Heart right ventricle (tissue), 16 donors: ENCODE measurements around the gene AFG3L2. TPM values are rescaled to one million over a fixed set of nuclear protein-coding genes. Genes with fewer than 3 reads are reported as not detected.
A peak's percentile ranks its signal among the peaks of the same experiment; 100 is the strongest.

Source experiments
- ATAC-seq, 8 donors: fragments of 200-7000 bp; cut with Tn5 transposase; one replicate each; pipeline ENCODE4 v1.9.1; 2020; ENCODE audit warnings: mild to moderate bottlenecking in 8 of 8, moderate library complexity in 8 of 8, moderate number of reproducible peaks in 1 of 8
- DNase-seq, 2 donors: peaks; one replicate each; pipeline ENCODE4 v3.0.0-alpha.2; 2020
- H3K27ac ChIP-seq, 10 donors: fragments of 200-600 bp; sonication (generic) in 2 of 10; one replicate each; pipeline versions ENCODE4 v1.5.0 to v1.8.0; 2020 to 2022; ENCODE audit warnings: mild to moderate bottlenecking in 3 of 10
- H3K27me3 ChIP-seq, 7 donors: fragments of 200-600 bp; one replicate each; pipeline ENCODE4 v1.8.0; 2021 to 2022; ENCODE audit warnings: mild to moderate bottlenecking in 2 of 7
- H3K36me3 ChIP-seq, 9 donors: fragments of 200-600 bp; sonication (generic) in 1 of 9; one replicate each; pipeline versions ENCODE4 v1.5.0 to v1.8.0; 2020 to 2022; ENCODE audit warnings: mild to moderate bottlenecking in 2 of 9
- H3K4me1 ChIP-seq, 9 donors: fragments of 200-600 bp; sonication (generic) in 1 of 9; one replicate each; pipeline versions ENCODE4 v1.5.0 to v1.8.0; 2020 to 2022; ENCODE audit warnings: mild to moderate bottlenecking in 4 of 9
- H3K4me3 ChIP-seq, 10 donors: fragments of 200-600 bp; sonication (generic) in 2 of 10; one replicate each; pipeline versions ENCODE4 v1.5.0 to v1.8.0; 2020 to 2022; ENCODE audit warnings: mild to moderate bottlenecking in 7 of 10, moderate library complexity in 2 of 10
- H3K9me3 ChIP-seq, 11 donors: fragments of 200-600 bp in 10 of 11; sonication (generic) in 2 of 11; one replicate each; pipeline versions ENCODE4 v1.5.0 to v1.8.0; 2013 to 2022; ENCODE audit warnings: mild to moderate bottlenecking in 2 of 11, control low read depth in 1 of 11, moderate library complexity in 1 of 11
- WGBS, 2 donors: extraction: QIAGEN DNeasy Blood & Tissue Kit; methylation state at CpG; one replicate each; pipeline ENCODE4 v1.1.7; 2013; ENCODE audit warnings: inconsistent platforms in 1 of 2; 5-methylcytosine and 5-hydroxymethylcytosine counted together
- intact Hi-C, 10 donors: fragments of 100-400 bp; cut with DNase I; formaldehyde crosslinking; loops; one replicate each; pipeline versions ENCODE4 v1.11.1 to v1.14.2; 2022
- polyA plus RNA-seq, 2 donors: library from polyadenylated mRNA; stranded (reverse); fragments of 200-250 nt; gene quantifications; one replicate each; pipeline ENCODE4 v1.2.3, GENCODE V29; 2013
- total RNA-seq, 10 donors: library from RNA; stranded (reverse); fragmentation: NEBNext Ultra II Directional in 3 of 10; extraction: Animal tissue kit (Norgen Biotek cat#: 25700) in 3 of 10; gene quantifications; one replicate each; pipeline versions ENCODE4 v1.2.1 to v1.2.4, GENCODE V29; 2021 to 2023
- TF ChIP-seq, protein P1 (sequence below), 9 donors: fragments of 200-600 bp; sonication (generic) in 2 of 9; IDR thresholded peaks; one replicate each; pipeline versions ENCODE4 v1.5.0 to v1.8.0; 2021 to 2022; ENCODE audit warnings: antibody characterized with exemption in 9 of 9, mild to moderate bottlenecking in 5 of 9, moderate library complexity in 1 of 9
- donor health status: Arrhythmogenic right ventricular cardiomyopathy.
- donor health status: ischemic (EF 13 %, LVEDD 7.1; RV severe dilation, severe dysfunction).
- donor health status: healthy with polysubstance abuse.
- donor health status: DM: no; HTN: yes; CAD: no.
- donor health status: DM: no; HTN: no; CAD: no.
- donor health status: ischemic (EF 25% LVEDD 6.9; RV normal size, moderate dysfunction).
- donor health status: ischemic (EF 25% LVEDD 5.7; RV mildly dilated, moderate dysfunction).
- donor health status: healthy.
- donor health status: DM: yes; HTN: yes; CAD: no.
- donor health status: Ischemic cardiomyopathy.
- donor health status: ischemic (EF 35%, LVEDD 5.7; RV mildly dilated, moderate dysfunction).
- donor health status: nonischemic (EF 11% LVEDD 7.7; RV severe dilation, severe dysfunction).
- donor health status: DM: yes; HTN: yes; CAD: no.
- donor health status: PGD.
- donor health status: ischemic (EF 29% LVEDD 5.4; RV normal size, mild dysfunction).
- donor health status: nonischemic (EF 23%, LVEDD 6.1; RV moderate dilation, normal function).

AFG3L2 gene
- total and polyA plus RNA-seq, 12 donors = 48.1 to 176 (median 142) TPM

DNA sequence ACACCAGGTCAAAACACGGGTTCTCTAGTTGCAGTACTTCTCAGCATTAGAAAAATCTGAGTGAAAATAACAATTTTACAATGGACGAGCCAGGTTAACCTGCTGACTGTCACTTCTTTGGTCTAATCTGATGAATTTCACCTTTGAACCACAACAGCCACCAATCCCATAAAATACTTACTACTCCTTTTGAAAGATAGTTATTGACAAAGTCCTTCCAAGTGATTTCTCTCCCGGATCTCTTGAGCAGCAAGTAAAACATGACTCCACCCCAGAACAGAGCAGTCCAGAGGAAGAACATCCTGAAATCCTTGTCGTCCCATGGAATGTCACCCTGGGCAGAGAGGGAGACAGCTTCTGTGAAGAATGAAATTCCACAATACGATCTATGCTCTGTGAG is 10.2 kb downstream of the AFG3L2 start:
- TF ChIP-seq, protein P1, sequence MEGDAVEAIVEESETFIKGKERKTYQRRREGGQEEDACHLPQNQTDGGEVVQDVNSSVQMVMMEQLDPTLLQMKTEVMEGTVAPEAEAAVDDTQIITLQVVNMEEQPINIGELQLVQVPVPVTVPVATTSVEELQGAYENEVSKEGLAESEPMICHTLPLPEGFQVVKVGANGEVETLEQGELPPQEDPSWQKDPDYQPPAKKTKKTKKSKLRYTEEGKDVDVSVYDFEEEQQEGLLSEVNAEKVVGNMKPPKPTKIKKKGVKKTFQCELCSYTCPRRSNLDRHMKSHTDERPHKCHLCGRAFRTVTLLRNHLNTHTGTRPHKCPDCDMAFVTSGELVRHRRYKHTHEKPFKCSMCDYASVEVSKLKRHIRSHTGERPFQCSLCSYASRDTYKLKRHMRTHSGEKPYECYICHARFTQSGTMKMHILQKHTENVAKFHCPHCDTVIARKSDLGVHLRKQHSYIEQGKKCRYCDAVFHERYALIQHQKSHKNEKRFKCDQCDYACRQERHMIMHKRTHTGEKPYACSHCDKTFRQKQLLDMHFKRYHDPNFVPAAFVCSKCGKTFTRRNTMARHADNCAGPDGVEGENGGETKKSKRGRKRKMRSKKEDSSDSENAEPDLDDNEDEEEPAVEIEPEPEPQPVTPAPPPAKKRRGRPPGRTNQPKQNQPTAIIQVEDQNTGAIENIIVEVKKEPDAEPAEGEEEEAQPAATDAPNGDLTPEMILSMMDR (IDR thresholded peaks at IDR 0.05) = no peak
- DNase-seq = no peak
- Histone ChIP-seq H3K4me3 (no peak overlapping the region), H3K27ac (peak overlapping the region in 7 of 10 donors; percentile 19 to 82 (median 62)), H3K27me3 (no peaks in the 10 kb centered on the region), H3K4me1 (peaks cover 2 to 100% (median 66%) of the 10 kb centered on the region in 9 donors), H3K9me3 (no peaks in the 10 kb centered on the region), H3K36me3 (peaks cover 0 to 92% (median 23%) of the 10 kb centered on the region in 9 donors)
- no peak for ATAC-seq
- 54 to 67% methylated on average over 5 of the region's 5 CpGs for WGBS, 2 donors
- intact Hi-C loops = no loop called here

DNA sequence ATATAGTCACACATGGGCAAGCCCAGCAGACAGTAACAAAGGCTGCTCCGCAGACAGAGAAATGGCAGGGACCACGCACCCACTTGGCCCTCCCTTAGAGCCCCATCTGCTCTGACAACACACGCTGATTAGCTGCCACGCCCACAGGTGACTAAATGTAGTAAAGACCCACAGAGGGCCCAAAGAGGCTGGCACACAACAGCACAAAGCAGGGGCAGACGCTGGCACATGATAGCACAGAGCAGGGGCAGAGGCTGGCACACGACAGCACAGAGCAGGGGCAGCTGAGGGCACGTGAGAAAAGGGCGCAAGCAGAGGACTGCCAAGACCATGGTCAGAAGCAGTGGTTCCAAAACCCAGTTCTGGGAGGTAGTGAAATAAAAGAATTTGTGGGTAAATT is 10.6 kb downstream of the AFG3L2 start:
- intact Hi-C loops = no loop called here
- peak; percentile 56 to 62 for DNase-seq
- peak; percentile 54 to 80 (median 64) for ATAC-seq
- no peaks in the 10 kb centered on the region for H3K9me3 ChIP-seq
- H3K36me3 ChIP-seq = peaks cover 0 to 96% (median 24%) of the 10 kb centered on the region in 9 donors
- TF ChIP-seq, protein P1 (IDR thresholded peaks at IDR 0.05) = no peak
- peak overlapping the region in 7 of 10 donors; percentile 19 to 82 (median 62) for H3K27ac ChIP-seq
- 44 to 76% methylated on average over 8 of the region's 8 CpGs for WGBS, 2 donors
- no peak overlapping the region for H3K4me3 ChIP-seq
- no peaks in the 10 kb centered on the region for H3K27me3 ChIP-seq
- H3K4me1 ChIP-seq = peaks cover 2 to 100% (median 62%) of the 10 kb centered on the region in 9 donors

DNA sequence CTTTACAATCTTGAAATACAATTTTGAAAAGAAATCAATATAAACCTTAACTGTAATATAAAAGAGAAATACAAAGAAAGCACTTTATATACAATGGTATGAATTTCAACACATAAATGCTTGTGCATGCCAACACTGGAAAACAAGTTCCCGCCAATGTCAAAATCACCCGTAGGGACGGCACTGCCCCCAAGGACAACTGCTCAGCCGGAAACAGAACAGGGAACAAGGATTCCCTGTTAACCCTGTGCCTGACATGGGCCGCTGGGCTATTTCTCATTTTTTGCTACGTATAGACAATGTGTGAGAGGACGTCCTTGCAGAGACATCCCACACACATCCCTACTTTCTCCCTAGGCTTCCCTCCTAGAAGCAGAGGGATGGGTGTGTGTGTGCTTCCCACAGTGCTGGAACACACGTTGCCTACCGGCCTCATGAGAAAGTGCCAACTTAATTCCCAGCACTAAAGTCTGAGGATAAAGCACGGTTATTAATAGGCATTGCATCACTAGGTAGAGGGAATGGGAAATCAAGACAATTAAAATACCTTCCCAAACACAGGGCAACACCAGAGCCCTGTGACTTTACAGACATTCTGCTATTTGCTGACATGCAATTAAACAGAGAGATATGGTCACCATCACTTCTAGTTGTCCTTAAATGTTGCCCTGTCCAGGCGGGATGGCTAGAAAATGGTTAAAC is 14.4 kb downstream of the AFG3L2 start:
- WGBS, 2 donors = 25 to 43% methylated on average over 11 of the region's 11 CpGs
- DNase-seq (peak in 1 of 2 donors; percentile 47), ATAC-seq (peak; percentile 72 to 88 (median 84))
- Histone ChIP-seq H3K27me3 (no peaks in the 10 kb centered on the region), H3K9me3 (no peaks in the 10 kb centered on the region), H3K4me3 (no peak overlapping the region), H3K4me1 (peaks cover 9 to 85% (median 58%) of the 10 kb centered on the region in 9 donors), H3K27ac (peak overlapping the region; percentile 42 to 85 (median 80)), H3K36me3 (peaks cover 0 to 100% (median 44%) of the 10 kb centered on the region in 9 donors)
- intact Hi-C loops = loop anchor here in 1 of 10 donors (5.0 kb wide), 1 partner anchor 35 kb away; no protein-coding TSS in a partner anchor
- TF ChIP-seq, protein P1 (IDR thresholded peaks at IDR 0.05) = no peak

DNA sequence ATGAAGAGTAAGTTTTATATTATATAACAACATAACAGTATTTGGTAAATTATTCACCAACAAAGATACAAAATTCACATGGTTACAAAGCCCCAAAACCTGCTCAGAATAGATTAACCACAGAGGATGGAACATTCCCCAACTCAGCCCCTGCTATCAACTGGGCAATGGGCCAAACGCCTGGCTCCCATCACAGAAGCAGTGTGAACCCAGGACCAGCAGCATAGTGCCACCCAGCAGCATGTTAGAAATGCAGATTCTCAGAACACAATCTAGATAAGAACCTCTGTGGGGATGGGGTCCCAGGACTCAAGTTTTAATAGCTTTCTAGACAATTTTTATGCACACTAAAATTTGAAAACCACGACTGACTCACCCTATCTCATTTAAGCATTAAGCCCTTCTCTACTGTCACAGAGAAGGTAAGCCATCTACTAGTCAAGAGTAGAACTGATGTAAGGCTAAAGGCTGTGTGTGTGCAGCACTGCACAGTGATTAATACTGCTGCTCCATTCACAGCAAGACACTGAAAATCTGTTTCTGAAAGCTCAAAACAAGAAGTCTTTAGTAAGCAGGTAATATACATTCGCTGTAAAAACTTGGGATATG is 15.2 kb downstream of the AFG3L2 start:
- no peaks in the 10 kb centered on the region for H3K27me3 ChIP-seq
- DNase-seq = peak; percentile 69 to 77
- no peak overlapping the region for H3K4me3 ChIP-seq
- TF ChIP-seq, protein P1 (IDR thresholded peaks at IDR 0.05) = no peak
- intact Hi-C loops = loop anchor here in 2 of 10 donors (2.0 to 5.0 kb wide), 2 partner anchors 21 to 35 kb away; no protein-coding TSS in a partner anchor
- ATAC-seq = peak; percentile 44 to 87 (median 75)
- H3K27ac ChIP-seq = peak overlapping the region; percentile 42 to 85 (median 80)
- H3K4me1 ChIP-seq = peaks cover 9 to 77% (median 50%) of the 10 kb centered on the region in 9 donors
- peaks cover 0 to 100% (median 45%) of the 10 kb centered on the region in 9 donors for H3K36me3 ChIP-seq
- 53 to 61% methylated on average over 3 of the region's 3 CpGs for WGBS, 2 donors
- no peaks in the 10 kb centered on the region for H3K9me3 ChIP-seq
